Raji (cell line): ENCODE measurements around the gene TTLL8.

Source experiments
- POLR2A ChIP-seq: IDR thresholded peaks from 2 replicates; pipeline ENCODE4 v1.6.1; 2011; ENCODE audit warnings: low read depth, low read length, control low read depth; ENCODE audit not compliant: insufficient read depth

The TTLL8 gene

DNA sequence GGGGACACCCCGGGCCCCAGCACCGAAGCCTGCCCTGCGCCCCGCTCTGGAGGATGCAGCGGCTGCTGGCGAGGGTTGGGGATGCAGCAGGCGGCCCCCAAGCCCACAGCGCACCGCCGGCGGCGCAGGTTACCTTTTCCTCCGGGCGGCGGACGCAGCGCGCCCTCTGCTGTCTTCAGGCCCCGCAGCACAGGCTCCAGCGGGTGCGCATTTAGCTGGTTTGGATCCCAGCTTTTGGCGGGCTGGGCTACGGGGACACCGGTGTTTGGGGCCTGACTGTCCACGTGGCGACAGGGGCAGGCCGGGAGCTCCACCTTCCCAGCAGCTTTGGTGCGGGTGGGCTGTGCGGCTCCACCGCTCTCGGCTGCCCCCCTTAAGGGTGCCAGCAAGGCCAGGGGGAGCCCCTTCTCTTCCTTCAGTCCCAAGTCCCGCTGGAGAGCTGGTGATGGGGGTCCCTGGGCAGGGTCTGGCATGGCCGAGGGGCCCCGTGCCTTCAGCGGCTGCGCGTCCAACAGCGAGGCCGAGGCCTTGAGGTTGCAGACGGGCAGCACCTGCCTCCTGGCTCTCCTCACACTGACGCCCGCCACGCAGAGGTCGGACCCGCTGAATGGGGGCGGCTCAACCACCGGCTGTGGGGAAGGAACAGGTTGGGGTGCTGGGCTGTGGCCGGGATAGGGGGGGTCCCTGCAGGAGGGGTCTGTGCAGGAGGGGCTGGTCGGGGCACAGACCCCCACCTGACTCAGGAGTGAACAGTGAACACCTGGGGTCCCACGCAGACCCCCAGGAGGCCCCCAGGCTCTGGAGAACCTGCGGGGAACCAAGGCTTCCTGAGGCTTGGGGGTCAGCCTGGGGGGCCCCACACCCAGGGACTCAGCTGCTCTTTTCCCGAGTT, 27.6 kb downstream of the TTLL8 start:
- no peak for TF ChIP-seq POLR2A

DNA sequence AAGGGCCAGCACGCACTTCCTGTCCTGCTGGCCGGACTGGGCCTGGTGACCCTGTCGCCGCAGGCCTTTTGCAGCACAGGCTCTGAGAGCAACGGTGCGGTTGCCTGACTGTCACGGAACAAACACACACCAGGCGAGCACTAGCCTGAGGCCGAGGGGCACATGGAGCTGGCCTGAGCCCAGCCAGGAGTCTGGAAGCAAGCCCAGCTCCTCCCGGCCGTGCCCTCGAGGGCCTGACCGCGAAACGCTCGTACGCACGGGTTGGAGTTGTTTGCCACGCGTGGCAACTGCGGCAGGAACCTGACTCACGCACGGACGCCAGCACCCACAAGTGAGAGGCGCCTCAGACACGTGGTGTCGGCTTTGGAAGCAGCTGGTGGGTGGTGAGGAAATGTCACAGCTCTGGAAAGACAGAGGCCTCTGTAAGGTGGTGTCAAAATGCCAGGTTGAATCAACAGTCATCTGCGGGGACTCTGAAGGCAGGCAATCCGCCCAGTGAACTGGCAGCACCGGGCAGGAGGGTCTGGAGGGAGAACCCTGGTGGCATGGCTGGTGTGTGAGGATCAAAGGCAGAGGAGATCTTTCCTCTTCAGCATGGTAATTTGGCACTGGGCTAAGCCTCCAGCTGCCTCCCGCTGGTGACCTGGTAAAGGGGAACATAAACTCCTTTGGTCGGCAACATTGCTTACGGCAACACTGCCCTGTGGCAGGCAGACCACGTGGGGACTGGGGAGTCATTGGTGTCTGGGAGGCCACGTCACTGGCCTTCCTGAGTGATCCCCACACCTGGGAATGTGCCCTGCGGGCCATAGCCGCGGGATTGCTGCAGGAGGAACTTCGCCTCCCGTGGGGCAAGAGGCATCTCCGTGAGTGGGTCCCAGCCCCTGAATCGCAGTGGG, 30.2 kb downstream of the TTLL8 start:
- TF ChIP-seq POLR2A, result no peak

- no peak for TF ChIP-seq POLR2A
These were observed 32.1 kb downstream of the TTLL8 start for GRCh38 chr22:50025993-50026392.

GRCh38 chr22:50022171-50022819, 35.8 kb downstream of the TTLL8 start:
- no peak for TF ChIP-seq POLR2A

GRCh38 chr22:50020606-50021005, 37.5 kb downstream of the TTLL8 start:
- TF ChIP-seq POLR2A, result no peak

DNA sequence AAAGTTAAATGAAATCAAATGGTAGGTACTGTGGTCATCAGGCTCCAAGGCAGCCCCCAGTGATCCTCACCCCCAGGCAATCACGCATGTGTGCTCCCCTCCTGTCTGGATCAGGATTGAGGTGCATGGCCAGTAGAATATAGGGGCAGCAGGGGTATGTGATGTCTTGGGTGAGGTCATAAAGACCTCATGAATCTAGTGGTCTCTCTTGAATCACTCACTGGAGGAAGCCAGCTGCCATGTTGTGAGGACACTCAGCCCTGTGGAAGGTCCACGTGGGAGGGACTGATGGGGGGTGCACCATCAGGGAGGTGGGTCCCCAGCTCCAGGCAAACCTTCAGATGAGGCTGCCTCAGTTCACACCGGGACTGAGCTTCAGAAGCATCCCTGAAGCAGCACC, 38.8 kb downstream of the TTLL8 start:
- no peak for TF ChIP-seq POLR2A

GRCh38 chr22:50018608-50019285, 39.4 kb downstream of the TTLL8 start:
- no peak for TF ChIP-seq POLR2A

GRCh38 chr22:50017701-50018224, 40.3 kb downstream of the TTLL8 start:
- TF ChIP-seq POLR2A, result no peak

- TF ChIP-seq POLR2A, result no peak
These were observed 41.0 kb downstream of the TTLL8 start for GRCh38 chr22:50016988-50017700.

GRCh38 chr22:50016308-50016987, 41.6 kb downstream of the TTLL8 start:
- no peak for TF ChIP-seq POLR2A

DNA sequence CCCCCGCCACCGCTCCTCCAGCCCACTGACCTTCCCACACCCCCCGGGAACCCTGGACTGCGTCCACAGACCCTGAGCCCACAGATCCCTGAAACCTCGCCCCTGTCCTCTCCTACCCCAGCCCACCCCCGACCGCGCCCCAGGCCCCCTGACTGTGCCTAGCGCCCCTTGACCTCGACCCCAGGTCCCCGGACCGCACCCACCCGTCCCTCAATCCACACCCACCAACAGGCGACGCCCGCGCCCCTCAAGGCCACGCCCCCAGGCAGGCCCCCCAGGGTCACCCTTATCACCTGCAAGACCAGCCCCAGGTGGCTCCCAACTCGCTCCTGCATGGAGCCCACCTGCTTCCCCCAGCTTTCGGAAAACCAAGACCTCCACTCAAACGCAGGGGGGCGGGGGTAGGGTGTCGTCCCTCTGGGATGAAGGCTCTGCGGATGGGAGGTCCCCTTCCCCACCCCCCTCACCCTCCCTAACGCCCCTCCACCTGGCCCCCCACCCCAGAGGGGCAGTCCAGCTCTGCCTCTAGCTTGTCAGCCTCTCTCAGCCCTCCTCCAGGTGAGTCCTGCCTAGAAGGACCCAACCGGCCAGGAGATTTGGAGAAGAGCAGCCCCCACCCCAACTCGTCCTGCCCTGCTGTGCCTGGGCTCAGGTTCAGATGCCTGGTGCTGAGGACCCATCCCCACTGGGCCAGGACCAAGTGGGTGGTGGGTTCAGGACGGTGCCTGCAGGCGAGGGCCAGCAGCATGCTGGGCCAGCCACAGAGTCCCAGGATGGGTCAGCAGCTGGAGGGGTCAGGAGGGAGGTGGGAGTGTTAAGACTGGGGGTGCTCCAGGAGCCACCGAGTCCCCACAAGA, 42.4 kb downstream of the TTLL8 start:
- TF ChIP-seq POLR2A, result no peak

GRCh38 chr22:50014655-50015401, 43.3 kb downstream of the TTLL8 start:
- TF ChIP-seq POLR2A, result no peak

DNA sequence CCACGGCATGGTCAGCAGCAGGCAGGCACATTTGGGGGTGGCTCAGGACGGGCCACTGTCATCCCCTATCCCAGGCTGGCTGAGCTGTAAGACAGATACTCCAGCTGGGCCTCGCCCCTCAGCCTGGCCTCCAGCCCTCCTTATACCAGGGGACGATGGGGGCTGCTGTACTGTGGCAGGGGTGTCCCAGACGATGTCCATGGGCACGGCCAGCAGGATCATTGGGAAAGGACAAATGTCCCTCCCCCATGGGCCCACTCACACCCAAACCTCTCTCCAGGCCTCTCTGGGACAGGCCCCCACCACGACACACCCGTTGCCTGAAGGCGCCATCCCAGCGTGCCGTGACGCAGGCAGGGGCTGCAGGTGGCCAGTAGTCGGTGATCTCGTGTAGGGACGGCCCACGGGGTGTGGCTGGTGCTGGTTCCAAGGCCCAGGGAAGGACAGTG, 44.0 kb downstream of the TTLL8 start:
- TF ChIP-seq POLR2A, result no peak
